Measurements from ENCODE around the gene GALNT2. TPM values are rescaled to one million over a fixed set of nuclear protein-coding genes. Genes with fewer than 3 reads are reported as not detected.

GALNT2 gene
- total RNA-seq, 1 donor from 2014 or later: 66.3 TPM

DNA sequence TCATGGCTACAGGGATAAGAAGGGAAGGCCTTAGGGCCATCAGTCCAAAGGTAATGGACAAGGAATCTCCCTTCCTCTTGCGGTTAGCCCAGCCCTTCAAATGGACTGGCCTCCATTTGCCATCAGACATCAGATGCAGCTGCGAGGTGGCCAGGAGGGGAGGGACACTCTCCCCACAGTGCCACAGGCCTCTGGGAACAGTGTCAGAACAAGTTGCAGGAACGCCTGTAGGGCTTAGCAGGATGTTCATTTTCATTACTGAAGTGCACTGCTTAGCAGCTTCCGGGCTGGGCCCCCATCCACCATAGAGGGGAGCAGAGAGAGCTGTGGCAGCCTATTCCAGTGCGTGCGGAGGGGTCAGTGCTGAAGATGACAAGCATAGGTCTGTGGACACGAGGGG is 127.5 kb downstream of the GALNT2 start:
- no peaks in the 10 kb centered on the region for H3K36me3 Mint-ChIP-seq
- H3K4me3 Mint-ChIP-seq: no peak overlapping the region
- H3K27ac Mint-ChIP-seq: no peak overlapping the region
- H3K4me1 Mint-ChIP-seq (ENCODE audit: unreplicated experiment): peaks cover 42% of the 10 kb centered on the region
- no peak for DNase-seq (ENCODE audit: extremely low spot score, unreplicated experiment)
- no peaks in the 10 kb centered on the region for H3K9me3 Mint-ChIP-seq
- TF ChIP-seq, protein P1, sequence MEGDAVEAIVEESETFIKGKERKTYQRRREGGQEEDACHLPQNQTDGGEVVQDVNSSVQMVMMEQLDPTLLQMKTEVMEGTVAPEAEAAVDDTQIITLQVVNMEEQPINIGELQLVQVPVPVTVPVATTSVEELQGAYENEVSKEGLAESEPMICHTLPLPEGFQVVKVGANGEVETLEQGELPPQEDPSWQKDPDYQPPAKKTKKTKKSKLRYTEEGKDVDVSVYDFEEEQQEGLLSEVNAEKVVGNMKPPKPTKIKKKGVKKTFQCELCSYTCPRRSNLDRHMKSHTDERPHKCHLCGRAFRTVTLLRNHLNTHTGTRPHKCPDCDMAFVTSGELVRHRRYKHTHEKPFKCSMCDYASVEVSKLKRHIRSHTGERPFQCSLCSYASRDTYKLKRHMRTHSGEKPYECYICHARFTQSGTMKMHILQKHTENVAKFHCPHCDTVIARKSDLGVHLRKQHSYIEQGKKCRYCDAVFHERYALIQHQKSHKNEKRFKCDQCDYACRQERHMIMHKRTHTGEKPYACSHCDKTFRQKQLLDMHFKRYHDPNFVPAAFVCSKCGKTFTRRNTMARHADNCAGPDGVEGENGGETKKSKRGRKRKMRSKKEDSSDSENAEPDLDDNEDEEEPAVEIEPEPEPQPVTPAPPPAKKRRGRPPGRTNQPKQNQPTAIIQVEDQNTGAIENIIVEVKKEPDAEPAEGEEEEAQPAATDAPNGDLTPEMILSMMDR (conservative IDR thresholded peaks at IDR 0.05): no peak
- no peaks in the 10 kb centered on the region for H3K27me3 Mint-ChIP-seq

DNA sequence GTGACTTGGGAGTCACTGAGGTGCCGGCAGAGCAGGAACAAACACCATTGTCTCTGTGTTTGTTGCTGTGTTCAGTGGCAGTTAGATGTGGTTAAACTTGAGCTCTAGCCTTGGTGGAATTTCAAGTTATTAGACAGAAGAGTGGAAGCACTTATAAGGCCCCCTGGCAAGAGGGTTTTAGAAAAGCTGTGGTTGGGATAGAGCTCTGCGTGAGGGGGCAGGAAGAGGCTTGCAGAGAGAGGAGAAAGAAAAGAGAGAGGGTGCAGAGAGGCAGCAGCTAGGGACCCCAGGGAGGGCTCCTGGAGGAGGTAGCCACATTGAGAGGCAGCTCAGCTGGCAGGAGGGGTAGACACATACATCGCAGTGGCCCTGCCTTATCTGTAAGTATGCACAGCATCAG is 128.2 kb downstream of the GALNT2 start:
- DNase-seq (ENCODE audit: extremely low spot score, unreplicated experiment): no peak
- H3K4me1 Mint-ChIP-seq (ENCODE audit: unreplicated experiment): peaks cover 40% of the 10 kb centered on the region
- no peaks in the 10 kb centered on the region for H3K36me3 Mint-ChIP-seq
- TF ChIP-seq, protein P1 (conservative IDR thresholded peaks at IDR 0.05): no peak
- no peaks in the 10 kb centered on the region for H3K27me3 Mint-ChIP-seq
- no peak overlapping the region for H3K27ac Mint-ChIP-seq
- H3K4me3 Mint-ChIP-seq: no peak overlapping the region
- H3K9me3 Mint-ChIP-seq: no peaks in the 10 kb centered on the region

DNA sequence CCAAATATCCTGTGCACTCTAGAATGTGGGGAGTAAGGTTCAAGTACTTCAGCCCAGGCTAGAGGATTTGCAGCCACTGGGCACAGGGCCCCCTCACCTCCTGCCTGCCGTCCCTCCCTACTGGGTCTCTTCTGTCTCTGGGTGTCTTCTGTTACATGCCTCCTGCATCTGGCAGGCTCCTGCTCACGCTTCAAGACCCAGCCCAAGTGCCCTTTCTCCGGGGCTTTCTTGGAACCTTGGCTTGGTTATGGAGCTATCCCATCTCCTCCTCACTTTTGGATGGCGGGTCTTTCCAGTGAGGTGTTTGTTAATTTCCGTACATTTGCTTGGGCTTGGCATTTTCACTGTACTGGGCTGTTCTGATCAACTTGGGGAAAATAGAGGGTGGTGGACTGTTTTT is 129.0 kb downstream of the GALNT2 start:
- TF ChIP-seq, protein P1 (conservative IDR thresholded peaks at IDR 0.05): no peak
- no peaks in the 10 kb centered on the region for H3K27me3 Mint-ChIP-seq
- H3K27ac Mint-ChIP-seq: no peak overlapping the region
- no peaks in the 10 kb centered on the region for H3K9me3 Mint-ChIP-seq
- no peaks in the 10 kb centered on the region for H3K36me3 Mint-ChIP-seq
- H3K4me1 Mint-ChIP-seq (ENCODE audit: unreplicated experiment): peaks cover 40% of the 10 kb centered on the region
- no peak overlapping the region for H3K4me3 Mint-ChIP-seq
- DNase-seq (ENCODE audit: extremely low spot score, unreplicated experiment): no peak

DNA sequence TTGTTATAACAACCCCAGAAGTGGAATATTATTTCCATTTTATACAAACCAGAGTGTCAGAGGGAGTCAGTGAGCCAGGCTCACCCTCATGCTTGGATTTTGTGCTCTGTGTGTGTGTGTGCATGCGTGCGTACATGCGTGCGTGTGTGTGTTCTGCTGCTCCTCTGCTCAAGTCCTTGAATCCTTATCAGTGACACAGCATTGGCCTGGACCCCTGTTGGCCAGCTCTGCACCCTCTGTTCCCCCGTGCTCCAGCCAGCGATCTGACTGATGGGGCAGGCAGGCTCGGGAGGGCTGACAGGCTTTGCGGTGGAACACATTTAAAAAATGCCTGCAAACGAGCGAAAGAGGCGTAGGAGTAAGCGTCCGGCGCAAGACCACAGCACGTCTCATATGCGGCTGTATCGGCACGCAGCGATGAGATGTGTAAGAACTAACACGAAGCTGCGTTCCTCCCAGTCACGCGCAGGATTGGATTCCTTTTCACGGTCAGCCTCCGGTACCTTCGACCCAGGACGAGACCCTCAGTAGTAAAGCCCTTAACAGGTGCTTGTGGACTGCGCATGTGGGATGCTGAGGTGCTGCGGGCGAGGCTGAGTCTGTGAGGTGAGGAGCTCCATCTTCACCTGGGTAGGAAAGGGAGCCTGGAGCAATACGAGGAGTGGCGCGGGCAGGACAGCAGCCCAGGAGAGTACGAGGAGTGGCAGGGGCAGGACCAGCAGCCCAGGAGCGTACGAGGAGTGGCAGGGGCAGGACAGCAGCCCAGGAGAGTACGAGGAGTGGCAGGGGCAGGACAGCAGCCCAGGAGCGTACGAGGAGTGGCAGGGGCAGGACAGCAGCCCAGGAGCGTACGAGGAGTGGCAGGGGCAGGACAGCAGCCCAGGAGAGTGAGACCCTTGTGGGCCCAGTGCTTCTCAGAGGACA is 130.9 kb downstream of the GALNT2 start:
- DNase-seq (ENCODE audit: extremely low spot score, unreplicated experiment): no peak
- H3K27me3 Mint-ChIP-seq: no peaks in the 10 kb centered on the region
- H3K9me3 Mint-ChIP-seq: no peaks in the 10 kb centered on the region
- no peaks in the 10 kb centered on the region for H3K36me3 Mint-ChIP-seq
- peaks cover 33% of the 10 kb centered on the region for H3K4me1 Mint-ChIP-seq (ENCODE audit: unreplicated experiment)
- H3K4me3 Mint-ChIP-seq: no peak overlapping the region
- TF ChIP-seq, protein P1 (conservative IDR thresholded peaks at IDR 0.05): no peak
- H3K27ac Mint-ChIP-seq: no peak overlapping the region

DNA sequence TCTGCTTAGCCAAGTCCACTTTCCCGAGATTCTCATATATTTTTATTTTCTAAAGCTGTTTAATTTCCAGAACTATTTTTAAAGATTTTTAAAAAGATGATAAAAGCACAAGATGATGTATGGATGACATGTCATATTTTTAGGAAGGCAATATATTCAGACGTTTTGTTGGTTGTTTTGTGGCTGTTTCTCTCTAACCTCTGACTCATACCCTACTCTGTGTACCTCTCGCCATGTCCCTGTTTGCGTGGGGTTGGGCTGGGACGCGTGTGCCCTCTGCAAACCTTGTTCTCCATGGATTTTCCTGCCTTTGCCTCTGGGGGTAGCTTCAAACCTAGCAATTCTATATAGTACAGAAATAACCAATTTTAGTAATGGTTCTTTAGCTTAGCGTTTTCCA is 132.0 kb downstream of the GALNT2 start:
- DNase-seq (ENCODE audit: extremely low spot score, unreplicated experiment): no peak
- Mint-ChIP-seq H3K27ac (no peak overlapping the region), H3K4me1 (ENCODE audit: unreplicated experiment) (peaks cover 24% of the 10 kb centered on the region), H3K36me3 (no peaks in the 10 kb centered on the region), H3K27me3 (no peaks in the 10 kb centered on the region), H3K9me3 (no peaks in the 10 kb centered on the region), H3K4me3 (no peak overlapping the region)
- TF ChIP-seq, protein P1 (conservative IDR thresholded peaks at IDR 0.05): no peak

All from type B pancreatic cell (in vitro differentiated cells).